ENCODE measurements around the gene EVA1B. TPM values are rescaled to one million over a fixed set of nuclear protein-coding genes. Genes with fewer than 3 reads are reported as not detected.

The EVA1B gene
- total RNA-seq, 1 donor from 2014 or later: 139 TPM

DNA sequence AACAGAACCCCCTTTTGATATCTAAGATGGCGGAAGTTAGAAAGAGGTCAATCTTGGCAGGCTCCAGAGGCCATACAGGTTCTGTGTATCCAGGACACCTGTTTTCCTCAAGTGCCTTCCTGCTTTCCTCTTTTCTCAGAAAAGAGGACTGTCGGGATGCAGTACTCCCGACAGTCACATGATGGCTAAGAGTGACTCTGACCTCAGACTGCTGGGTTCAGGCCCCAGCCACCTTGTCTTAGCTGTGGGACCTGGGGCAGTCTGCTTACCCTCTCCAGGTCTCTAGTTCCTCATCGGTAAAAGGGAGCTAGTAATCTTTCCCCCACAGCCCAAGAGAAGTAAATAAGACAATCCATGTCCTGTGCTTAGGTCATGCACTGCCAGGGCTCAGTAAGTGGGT, 32.4 kb upstream of the EVA1B start:
- TF ChIP-seq, protein P1, sequence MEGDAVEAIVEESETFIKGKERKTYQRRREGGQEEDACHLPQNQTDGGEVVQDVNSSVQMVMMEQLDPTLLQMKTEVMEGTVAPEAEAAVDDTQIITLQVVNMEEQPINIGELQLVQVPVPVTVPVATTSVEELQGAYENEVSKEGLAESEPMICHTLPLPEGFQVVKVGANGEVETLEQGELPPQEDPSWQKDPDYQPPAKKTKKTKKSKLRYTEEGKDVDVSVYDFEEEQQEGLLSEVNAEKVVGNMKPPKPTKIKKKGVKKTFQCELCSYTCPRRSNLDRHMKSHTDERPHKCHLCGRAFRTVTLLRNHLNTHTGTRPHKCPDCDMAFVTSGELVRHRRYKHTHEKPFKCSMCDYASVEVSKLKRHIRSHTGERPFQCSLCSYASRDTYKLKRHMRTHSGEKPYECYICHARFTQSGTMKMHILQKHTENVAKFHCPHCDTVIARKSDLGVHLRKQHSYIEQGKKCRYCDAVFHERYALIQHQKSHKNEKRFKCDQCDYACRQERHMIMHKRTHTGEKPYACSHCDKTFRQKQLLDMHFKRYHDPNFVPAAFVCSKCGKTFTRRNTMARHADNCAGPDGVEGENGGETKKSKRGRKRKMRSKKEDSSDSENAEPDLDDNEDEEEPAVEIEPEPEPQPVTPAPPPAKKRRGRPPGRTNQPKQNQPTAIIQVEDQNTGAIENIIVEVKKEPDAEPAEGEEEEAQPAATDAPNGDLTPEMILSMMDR (IDR thresholded peaks at IDR 0.05; ENCODE audit: insufficient read depth, low read length, poor library complexity, severe bottlenecking): no peak
- peaks cover 2% of the 10 kb centered on the region for H3K36me3 ChIP-seq (ENCODE audit: control insufficient read depth, insufficient read depth, low read length)
- H3K27me3 ChIP-seq (ENCODE audit: control insufficient read depth, insufficient read depth, low read length): no peaks in the 10 kb centered on the region
- DNase-seq (ENCODE audit: low read depth): no peak
- H3K4me3 ChIP-seq (ENCODE audit: low read depth, low read length): no peak overlapping the region

DNA sequence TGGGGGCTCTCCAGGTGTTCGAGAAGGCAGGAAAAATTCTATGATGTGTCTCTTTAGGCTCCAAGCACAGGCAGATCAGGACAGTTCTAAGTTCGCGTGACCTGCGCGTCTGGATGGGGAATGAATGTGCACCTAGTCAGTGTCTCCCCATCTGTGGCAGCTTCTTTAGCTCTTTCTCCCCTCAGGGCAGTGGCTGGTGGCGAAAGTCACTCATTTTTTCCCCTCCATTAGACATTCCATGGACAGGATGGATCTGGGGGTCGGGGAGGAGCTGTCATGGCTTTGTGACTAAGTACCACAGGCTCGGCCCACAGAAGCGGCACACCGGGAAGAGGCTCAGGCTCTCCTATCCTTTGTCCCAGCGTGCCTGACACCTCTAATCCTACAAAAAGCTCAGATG, 31.0 kb upstream of the EVA1B start:
- TF ChIP-seq, protein P1 (IDR thresholded peaks at IDR 0.05; ENCODE audit: insufficient read depth, low read length, poor library complexity, severe bottlenecking): no peak
- no peaks in the 10 kb centered on the region for H3K27me3 ChIP-seq (ENCODE audit: control insufficient read depth, insufficient read depth, low read length)
- no peak overlapping the region for H3K4me3 ChIP-seq (ENCODE audit: low read depth, low read length)
- peaks cover 2% of the 10 kb centered on the region for H3K36me3 ChIP-seq (ENCODE audit: control insufficient read depth, insufficient read depth, low read length)
- DNase-seq (ENCODE audit: low read depth): no peak

DNA sequence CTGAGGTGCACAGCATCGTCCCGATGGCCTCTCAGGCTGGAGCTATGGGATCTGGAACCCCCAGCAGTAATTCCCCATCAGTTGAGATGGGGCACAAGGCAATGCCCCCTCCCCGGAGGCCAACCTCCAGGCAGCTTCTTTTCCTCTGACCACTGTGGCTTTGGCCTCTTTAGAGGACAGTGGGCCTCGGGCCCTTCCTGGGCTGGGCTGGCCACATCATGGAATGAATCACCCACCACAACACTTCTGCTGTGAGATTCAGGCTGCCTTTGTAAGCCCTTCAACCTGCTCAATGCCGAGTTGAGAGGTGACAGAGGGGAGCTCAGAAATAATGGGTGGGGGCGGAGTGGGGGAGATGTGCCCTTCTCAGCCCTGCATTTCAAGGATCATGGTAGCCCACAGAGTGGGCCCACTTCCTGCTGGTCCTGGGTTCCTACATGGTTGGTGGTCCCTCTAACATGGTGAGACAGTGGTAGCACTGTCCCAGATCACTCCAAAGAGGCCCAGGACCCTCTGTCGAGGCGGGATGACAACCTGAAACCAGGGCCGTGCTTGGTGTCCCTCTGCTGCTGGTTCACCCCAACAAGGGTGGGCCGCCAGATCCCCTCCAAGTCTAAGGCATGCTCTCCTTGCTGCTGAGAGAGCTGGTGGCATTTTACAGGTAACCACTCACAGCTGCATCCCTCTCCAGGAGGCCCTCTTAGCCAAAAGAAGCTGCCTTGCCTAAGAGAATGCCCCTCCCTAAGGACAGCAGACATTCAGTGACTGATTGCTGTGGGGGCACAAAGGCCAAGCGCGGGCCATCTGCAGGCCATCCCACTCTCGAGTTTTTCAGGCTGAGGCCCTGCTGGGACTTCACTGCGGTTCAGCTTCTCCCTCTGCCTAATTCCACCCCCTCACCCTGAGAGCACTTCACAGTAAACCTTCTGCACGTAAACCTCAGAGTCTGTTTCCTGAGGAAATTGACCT, 29.7 kb upstream of the EVA1B start:
- TF ChIP-seq, protein P1 (IDR thresholded peaks at IDR 0.05; ENCODE audit: insufficient read depth, low read length, poor library complexity, severe bottlenecking): no peak
- DNase-seq (ENCODE audit: low read depth): no peak
- Histone ChIP-seq H3K27me3 (ENCODE audit: control insufficient read depth, insufficient read depth, low read length) (no peaks in the 10 kb centered on the region), H3K36me3 (ENCODE audit: control insufficient read depth, insufficient read depth, low read length) (peaks cover 4% of the 10 kb centered on the region), H3K4me3 (ENCODE audit: low read depth, low read length) (no peak overlapping the region)

DNA sequence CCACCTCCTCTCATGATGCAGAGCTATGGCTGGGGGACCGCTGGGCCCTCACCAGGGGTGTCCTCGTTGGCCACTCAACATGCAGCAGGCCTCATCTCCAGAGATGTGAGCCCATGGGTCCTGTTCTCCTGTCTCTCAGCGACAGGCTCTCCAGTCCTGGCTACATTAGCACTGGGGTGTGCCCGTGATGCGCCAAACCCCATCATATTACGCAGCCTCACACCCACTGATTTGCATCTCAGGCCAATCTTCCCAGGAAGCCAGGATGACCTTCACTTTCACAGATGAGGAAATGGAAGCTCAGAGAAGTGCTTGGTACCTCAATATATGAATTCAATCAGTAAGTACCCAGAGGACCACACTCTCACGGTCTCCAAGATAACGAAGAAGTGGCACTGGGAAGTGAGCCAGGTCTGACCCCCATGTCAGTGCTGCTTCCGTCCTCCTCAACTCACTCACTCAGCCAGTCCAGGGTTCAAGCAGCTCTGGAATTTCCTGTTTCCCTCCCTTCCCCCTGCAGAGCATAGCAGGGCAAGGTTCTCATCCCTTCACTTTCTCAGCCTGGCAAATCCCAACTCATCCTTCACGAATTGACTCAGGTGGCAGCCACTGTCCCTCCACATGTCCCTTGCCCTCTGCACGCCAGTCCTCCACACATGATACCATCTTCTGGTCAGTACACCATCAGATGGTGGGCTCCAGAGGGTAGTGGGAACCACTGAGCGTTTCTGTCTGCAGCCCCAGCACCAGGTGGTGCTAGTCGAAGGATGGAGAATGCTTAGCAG, 28.9 kb upstream of the EVA1B start:
- Histone ChIP-seq H3K27me3 (ENCODE audit: control insufficient read depth, insufficient read depth, low read length) (no peaks in the 10 kb centered on the region), H3K36me3 (ENCODE audit: control insufficient read depth, insufficient read depth, low read length) (peaks cover 3% of the 10 kb centered on the region), H3K4me3 (ENCODE audit: low read depth, low read length) (no peak overlapping the region)
- TF ChIP-seq, protein P1 (IDR thresholded peaks at IDR 0.05; ENCODE audit: insufficient read depth, low read length, poor library complexity, severe bottlenecking): no peak
- DNase-seq (ENCODE audit: low read depth): no peak

DNA sequence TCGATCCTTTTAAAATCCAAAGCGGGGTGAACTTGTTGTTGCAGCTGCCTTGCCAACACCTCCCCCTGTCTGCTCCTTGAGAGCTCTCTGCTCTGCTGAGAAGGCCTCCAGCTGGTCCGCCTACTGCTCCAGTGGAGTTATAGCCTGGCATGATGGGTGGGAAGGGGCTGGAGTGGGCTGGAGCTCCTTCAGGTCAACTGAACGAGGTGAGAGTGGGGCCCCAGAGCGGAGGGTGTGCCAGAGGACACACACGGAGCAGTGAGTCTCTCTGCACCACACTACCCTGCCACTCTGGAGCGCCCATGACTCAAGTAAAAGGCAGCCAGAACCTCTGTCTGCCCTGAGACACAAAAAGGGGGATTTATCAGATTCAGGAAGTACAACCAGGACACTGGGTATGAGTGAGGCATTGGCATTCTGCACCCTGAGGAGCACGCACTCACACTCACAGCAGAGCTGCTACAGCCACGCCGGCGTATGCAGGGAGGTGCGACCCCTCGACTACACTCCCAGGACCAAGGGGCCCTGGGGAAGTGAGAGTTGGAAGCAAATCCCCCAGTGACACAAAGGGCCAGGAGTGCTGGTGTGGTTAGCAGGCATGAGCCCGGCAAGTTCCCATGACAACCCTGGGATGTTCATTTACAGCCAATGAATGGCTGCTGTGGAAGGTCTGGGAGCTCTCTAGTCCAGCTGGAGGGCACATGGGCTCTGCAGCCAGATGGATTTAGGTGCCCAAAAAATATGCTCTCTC, 28.0 kb upstream of the EVA1B start:
- TF ChIP-seq, protein P1 (IDR thresholded peaks at IDR 0.05; ENCODE audit: insufficient read depth, low read length, poor library complexity, severe bottlenecking): no peak
- no peak overlapping the region for H3K4me3 ChIP-seq (ENCODE audit: low read depth, low read length)
- H3K36me3 ChIP-seq (ENCODE audit: control insufficient read depth, insufficient read depth, low read length): peaks cover 3% of the 10 kb centered on the region
- no peaks in the 10 kb centered on the region for H3K27me3 ChIP-seq (ENCODE audit: control insufficient read depth, insufficient read depth, low read length)
- DNase-seq (ENCODE audit: low read depth): peak; percentile 83

Measured in kidney epithelial cell (primary cell).